K562 (cell line): ENCODE results near the gene HMBS. TPM values are rescaled to one million over a fixed set of nuclear protein-coding genes. Genes with fewer than 3 reads are reported as not detected.

ENCODE experiments used
- GATAD2B ChIP-seq: fragments of 450-650 bp; IDR thresholded peaks from 2 replicates; pipeline ENCODE4 v1.6.1; 2017; ENCODE audit warnings: mild to moderate bottlenecking, borderline replicate concordance
- NFATC3 ChIP-seq: fragments of 450-650 bp; IDR thresholded peaks from 2 replicates; pipeline ENCODE4 v1.6.1; 2017; ENCODE audit warnings: mild to moderate bottlenecking
- RCOR1 ChIP-seq, 2 experiments: IDR thresholded peaks; 2 replicates each; pipeline ENCODE4 v1.6.1; 2012; ENCODE audit warnings: low read depth in 2 of 2, low read length in 2 of 2, borderline replicate concordance in 1 of 2, improper control_type of control experiment in 1 of 2
- ZC3H4 ChIP-seq: sonication (generic); formaldehyde crosslinking; IDR thresholded peaks from 2 replicates; pipeline ENCODE4 v1.9.0; 2021; ENCODE audit warnings: missing genetic modification reagents, borderline replicate concordance
- polyA plus RNA-seq, 8 experiments: library from polyadenylated mRNA; depleted of rRNA in 4 of 8; stranded (reverse) in 5 of 8; unstranded in 3 of 8; fragments of >200 nt; fragmentation: Nextera tagmentation in 2 of 8; fragmentation: Illumina TruSeq in 1 of 8; extraction: Ambion mirVana in 2 of 8; extraction: Trizol in 1 of 8; gene quantifications; 2 replicates each; pipeline versions ENCODE4 v1.2.1 to v1.2.3, GENCODE V29; 2011 to 2014; ENCODE audit warnings: inconsistent platforms in 1 of 8, missing spikeins in 1 of 8
- total RNA-seq, 7 experiments: library from RNA; depleted of rRNA in 6 of 7; stranded (reverse); fragments of >200 nt in 6 of 7; fragmentation: Illumina TruSeq in 2 of 7; extraction: Trizol in 2 of 7; gene quantifications; 2 replicates each; pipeline versions ENCODE4 v1.2.1 to v1.2.3, GENCODE V29; 2011 to 2021; ENCODE audit warnings: low replicate concordance in 1 of 7
- TF ChIP-seq, protein P1 (sequence below): sonication (generic); formaldehyde crosslinking; IDR thresholded peaks from 2 replicates; pipeline ENCODE4 v1.8.1; 2023; ENCODE audit warnings: mild to moderate bottlenecking, missing genetic modification reagents
- TF ChIP-seq, protein P2 (sequence below): fragments of 450-650 bp; IDR thresholded peaks from 2 replicates; pipeline ENCODE4 v1.6.1; 2016; ENCODE audit warnings: mild to moderate bottlenecking, moderate library complexity

Gene HMBS
- total and polyA plus RNA-seq, 9 of the 15 experiments (the other 6 are each of a cell fraction or from before 2014, with no cell fraction given), result 56.9 to 385 (median 286) TPM

DNA sequence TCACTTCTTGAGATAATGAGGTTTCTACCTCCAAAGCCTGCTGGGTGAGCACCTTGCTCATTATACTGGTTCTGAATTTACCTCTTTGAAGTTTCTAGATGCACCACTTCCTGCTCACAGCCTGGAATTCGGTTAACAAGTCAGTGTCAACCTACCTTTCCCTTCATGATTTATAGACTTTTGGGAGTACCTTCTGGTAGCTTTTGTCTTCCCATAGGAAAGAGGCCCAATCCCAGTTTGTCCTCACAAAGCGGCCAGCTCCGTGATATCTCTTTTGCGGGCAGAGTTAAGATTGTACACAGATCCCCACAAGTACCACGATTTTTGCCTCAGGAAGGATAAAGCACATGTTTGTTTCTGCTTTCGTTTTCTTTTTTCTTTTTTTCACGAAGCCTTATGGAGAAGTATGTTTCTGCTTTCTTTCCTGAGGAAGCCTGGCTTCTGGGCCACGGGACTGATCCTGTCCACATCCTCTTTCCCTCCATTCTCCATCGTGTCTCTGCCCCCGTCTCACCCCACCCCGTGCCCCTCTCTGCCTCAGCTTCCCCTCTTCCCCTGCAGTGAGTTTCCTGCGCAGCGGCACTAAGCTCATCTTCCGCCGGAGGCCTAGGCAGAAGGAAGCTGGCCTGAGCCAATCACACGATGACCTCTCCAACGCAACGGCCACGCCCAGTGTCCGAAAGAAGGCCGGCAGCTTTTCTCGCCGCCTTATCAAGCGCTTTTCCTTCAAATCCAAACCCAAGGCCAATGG, 31.0 kb downstream of the HMBS start (continued):
- TF ChIP-seq, protein P1, sequence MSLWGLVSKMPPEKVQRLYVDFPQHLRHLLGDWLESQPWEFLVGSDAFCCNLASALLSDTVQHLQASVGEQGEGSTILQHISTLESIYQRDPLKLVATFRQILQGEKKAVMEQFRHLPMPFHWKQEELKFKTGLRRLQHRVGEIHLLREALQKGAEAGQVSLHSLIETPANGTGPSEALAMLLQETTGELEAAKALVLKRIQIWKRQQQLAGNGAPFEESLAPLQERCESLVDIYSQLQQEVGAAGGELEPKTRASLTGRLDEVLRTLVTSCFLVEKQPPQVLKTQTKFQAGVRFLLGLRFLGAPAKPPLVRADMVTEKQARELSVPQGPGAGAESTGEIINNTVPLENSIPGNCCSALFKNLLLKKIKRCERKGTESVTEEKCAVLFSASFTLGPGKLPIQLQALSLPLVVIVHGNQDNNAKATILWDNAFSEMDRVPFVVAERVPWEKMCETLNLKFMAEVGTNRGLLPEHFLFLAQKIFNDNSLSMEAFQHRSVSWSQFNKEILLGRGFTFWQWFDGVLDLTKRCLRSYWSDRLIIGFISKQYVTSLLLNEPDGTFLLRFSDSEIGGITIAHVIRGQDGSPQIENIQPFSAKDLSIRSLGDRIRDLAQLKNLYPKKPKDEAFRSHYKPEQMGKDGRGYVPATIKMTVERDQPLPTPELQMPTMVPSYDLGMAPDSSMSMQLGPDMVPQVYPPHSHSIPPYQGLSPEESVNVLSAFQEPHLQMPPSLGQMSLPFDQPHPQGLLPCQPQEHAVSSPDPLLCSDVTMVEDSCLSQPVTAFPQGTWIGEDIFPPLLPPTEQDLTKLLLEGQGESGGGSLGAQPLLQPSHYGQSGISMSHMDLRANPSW, result no peak
- no peak for TF ChIP-seq ZC3H4 (CRISPR knock-in tag)
- no peak for TF ChIP-seq RCOR1 (IDR thresholded peaks at IDR 0.05; ENCODE audit: borderline replicate concordance in 1 of 2, low read depth in 2 of 2, low read length in 2 of 2)
- no peak for TF ChIP-seq GATAD2B
- no peak for TF ChIP-seq NFATC3
- TF ChIP-seq, protein P2, sequence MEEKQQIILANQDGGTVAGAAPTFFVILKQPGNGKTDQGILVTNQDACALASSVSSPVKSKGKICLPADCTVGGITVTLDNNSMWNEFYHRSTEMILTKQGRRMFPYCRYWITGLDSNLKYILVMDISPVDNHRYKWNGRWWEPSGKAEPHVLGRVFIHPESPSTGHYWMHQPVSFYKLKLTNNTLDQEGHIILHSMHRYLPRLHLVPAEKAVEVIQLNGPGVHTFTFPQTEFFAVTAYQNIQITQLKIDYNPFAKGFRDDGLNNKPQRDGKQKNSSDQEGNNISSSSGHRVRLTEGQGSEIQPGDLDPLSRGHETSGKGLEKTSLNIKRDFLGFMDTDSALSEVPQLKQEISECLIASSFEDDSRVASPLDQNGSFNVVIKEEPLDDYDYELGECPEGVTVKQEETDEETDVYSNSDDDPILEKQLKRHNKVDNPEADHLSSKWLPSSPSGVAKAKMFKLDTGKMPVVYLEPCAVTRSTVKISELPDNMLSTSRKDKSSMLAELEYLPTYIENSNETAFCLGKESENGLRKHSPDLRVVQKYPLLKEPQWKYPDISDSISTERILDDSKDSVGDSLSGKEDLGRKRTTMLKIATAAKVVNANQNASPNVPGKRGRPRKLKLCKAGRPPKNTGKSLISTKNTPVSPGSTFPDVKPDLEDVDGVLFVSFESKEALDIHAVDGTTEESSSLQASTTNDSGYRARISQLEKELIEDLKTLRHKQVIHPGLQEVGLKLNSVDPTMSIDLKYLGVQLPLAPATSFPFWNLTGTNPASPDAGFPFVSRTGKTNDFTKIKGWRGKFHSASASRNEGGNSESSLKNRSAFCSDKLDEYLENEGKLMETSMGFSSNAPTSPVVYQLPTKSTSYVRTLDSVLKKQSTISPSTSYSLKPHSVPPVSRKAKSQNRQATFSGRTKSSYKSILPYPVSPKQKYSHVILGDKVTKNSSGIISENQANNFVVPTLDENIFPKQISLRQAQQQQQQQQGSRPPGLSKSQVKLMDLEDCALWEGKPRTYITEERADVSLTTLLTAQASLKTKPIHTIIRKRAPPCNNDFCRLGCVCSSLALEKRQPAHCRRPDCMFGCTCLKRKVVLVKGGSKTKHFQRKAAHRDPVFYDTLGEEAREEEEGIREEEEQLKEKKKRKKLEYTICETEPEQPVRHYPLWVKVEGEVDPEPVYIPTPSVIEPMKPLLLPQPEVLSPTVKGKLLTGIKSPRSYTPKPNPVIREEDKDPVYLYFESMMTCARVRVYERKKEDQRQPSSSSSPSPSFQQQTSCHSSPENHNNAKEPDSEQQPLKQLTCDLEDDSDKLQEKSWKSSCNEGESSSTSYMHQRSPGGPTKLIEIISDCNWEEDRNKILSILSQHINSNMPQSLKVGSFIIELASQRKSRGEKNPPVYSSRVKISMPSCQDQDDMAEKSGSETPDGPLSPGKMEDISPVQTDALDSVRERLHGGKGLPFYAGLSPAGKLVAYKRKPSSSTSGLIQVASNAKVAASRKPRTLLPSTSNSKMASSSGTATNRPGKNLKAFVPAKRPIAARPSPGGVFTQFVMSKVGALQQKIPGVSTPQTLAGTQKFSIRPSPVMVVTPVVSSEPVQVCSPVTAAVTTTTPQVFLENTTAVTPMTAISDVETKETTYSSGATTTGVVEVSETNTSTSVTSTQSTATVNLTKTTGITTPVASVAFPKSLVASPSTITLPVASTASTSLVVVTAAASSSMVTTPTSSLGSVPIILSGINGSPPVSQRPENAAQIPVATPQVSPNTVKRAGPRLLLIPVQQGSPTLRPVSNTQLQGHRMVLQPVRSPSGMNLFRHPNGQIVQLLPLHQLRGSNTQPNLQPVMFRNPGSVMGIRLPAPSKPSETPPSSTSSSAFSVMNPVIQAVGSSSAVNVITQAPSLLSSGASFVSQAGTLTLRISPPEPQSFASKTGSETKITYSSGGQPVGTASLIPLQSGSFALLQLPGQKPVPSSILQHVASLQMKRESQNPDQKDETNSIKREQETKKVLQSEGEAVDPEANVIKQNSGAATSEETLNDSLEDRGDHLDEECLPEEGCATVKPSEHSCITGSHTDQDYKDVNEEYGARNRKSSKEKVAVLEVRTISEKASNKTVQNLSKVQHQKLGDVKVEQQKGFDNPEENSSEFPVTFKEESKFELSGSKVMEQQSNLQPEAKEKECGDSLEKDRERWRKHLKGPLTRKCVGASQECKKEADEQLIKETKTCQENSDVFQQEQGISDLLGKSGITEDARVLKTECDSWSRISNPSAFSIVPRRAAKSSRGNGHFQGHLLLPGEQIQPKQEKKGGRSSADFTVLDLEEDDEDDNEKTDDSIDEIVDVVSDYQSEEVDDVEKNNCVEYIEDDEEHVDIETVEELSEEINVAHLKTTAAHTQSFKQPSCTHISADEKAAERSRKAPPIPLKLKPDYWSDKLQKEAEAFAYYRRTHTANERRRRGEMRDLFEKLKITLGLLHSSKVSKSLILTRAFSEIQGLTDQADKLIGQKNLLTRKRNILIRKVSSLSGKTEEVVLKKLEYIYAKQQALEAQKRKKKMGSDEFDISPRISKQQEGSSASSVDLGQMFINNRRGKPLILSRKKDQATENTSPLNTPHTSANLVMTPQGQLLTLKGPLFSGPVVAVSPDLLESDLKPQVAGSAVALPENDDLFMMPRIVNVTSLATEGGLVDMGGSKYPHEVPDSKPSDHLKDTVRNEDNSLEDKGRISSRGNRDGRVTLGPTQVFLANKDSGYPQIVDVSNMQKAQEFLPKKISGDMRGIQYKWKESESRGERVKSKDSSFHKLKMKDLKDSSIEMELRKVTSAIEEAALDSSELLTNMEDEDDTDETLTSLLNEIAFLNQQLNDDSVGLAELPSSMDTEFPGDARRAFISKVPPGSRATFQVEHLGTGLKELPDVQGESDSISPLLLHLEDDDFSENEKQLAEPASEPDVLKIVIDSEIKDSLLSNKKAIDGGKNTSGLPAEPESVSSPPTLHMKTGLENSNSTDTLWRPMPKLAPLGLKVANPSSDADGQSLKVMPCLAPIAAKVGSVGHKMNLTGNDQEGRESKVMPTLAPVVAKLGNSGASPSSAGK, result peak; percentile 61
